K562 (cell line): Measurements from ENCODE around the gene MPRIP. TPM values are rescaled to one million over a fixed set of nuclear protein-coding genes. Genes with fewer than 3 reads are reported as not detected.

Source experiments
- ATAC-seq: fragments of 200-7000 bp; cut with Tn5 transposase; 3 replicates; pipeline ENCODE4 v1.9.1; 2020; ENCODE audit warnings: moderate library complexity
- BruUV-seq: library from RNA; stranded (reverse); fragments of 400-500 nt; replicated peaks from 2 replicates; lab custom pipeline; 2021; lab: Mats Ljungman, UMichigan
- CTCF ChIA-PET: fragments of 300-600 bp; formaldehyde crosslinking; extraction: SDS; loops from one replicate; lab custom pipeline; 2021; ENCODE audit warnings: low intra/inter-chr PET ratio; lab: Yijun Ruan, JAX
- POLR2A ChIA-PET: fragments of 300-600, 350-650 bp; sonication (Branson Sonifier 250); formaldehyde crosslinking; extraction: SDS; loops from one replicate; lab custom pipeline; 2021; ENCODE audit warnings: antibody characterized with exemption, inconsistent platforms; lab: Yijun Ruan, JAX
- DNase-seq, 4 experiments: peaks; one replicate each; pipeline versions ENCODE4 v3.0.0 to v3.0.0-alpha.2; 2011 to 2018; ENCODE audit warnings: low spot score in 3 of 4, mixed read lengths in 3 of 4; ENCODE audit errors: extremely low read depth in 1 of 4
- FAIRE-seq: peaks from 2 replicates; lab custom pipeline; 2011; peaks lifted over from hg19 to GRCh38; lab: Jason Lieb, UNC
- H2AFZ ChIP-seq: 2 replicates; pipeline ENCODE4 v1.6.0; 2011; ENCODE audit warnings: low read depth, low read length, control low read depth, inconsistent platforms
- H3K27ac ChIP-seq: fragments of 200-600 bp; 3 replicates; pipeline ENCODE4 v1.8.0; 2011; ENCODE audit warnings: low read depth, mild to moderate bottlenecking, control low read depth, inconsistent platforms, low read length, moderate library complexity, mixed read lengths; ENCODE audit errors: extremely low read depth
- H3K27me3 ChIP-seq, 2 experiments: fragments of 300-600 bp in 1 of 2; 2 replicates in 1 of 2; 3 replicates in 1 of 2; pipeline versions ENCODE4 v1.6.0 to v1.8.0; 2011; ENCODE audit warnings: inconsistent platforms in 2 of 2, low read length in 2 of 2, mild to moderate bottlenecking in 1 of 2, mixed read lengths in 1 of 2, moderate library complexity in 1 of 2; ENCODE audit not compliant: control insufficient read depth in 2 of 2, insufficient read depth in 2 of 2
- H3K36me3 ChIP-seq: fragments of 300-600 bp; 3 replicates; pipeline ENCODE4 v1.8.0; 2011; ENCODE audit warnings: mild to moderate bottlenecking, low read length, inconsistent platforms; ENCODE audit not compliant: control insufficient read depth, insufficient read depth
- H3K4me1 ChIP-seq, 2 experiments: fragments of 200-600 bp in 1 of 2; replicated peaks in 1 of 2; 2 replicates in 1 of 2; 3 replicates in 1 of 2; pipeline versions ENCODE4 v1.5.1 to v1.8.0; 2011; ENCODE audit warnings: inconsistent platforms in 2 of 2, low read length in 2 of 2, mild to moderate bottlenecking in 1 of 2, mixed read lengths in 1 of 2, moderate library complexity in 1 of 2; ENCODE audit not compliant: control insufficient read depth in 2 of 2, insufficient read depth in 2 of 2
- H3K4me2 ChIP-seq: 2 replicates; pipeline ENCODE4 v1.6.1; 2011; ENCODE audit warnings: low read length, control low read depth, inconsistent platforms, mixed read lengths; ENCODE audit not compliant: insufficient read depth
- H3K4me3 ChIP-seq: fragments of 200-600 bp; sonication (generic), shearing (Covaris generic); 2 replicates; pipeline ENCODE4 v1.5.1; 2016; ENCODE audit warnings: control low read depth, inconsistent platforms
- H3K79me2 ChIP-seq: fragments of 200-600 bp; 3 replicates; pipeline ENCODE4 v1.8.0; 2011; ENCODE audit warnings: low read length, inconsistent platforms; ENCODE audit not compliant: control insufficient read depth, insufficient read depth
- H3K9ac ChIP-seq, 2 experiments: 2 replicates each; pipeline versions ENCODE4 v1.6.0 to v1.6.1; 2011; ENCODE audit warnings: low read depth in 2 of 2, low read length in 2 of 2, control low read depth in 1 of 2, inconsistent platforms in 1 of 2, mild to moderate bottlenecking in 1 of 2, mixed read lengths in 1 of 2; ENCODE audit not compliant: insufficient read depth in 1 of 2
- H3K9me1 ChIP-seq: one replicate; pipeline ENCODE4 v1.6.0; 2011; ENCODE audit warnings: inconsistent platforms, mild to moderate bottlenecking, low read length, moderate library complexity; ENCODE audit not compliant: control insufficient read depth, insufficient read depth
- H3K9me3 ChIP-seq: replicated peaks from 2 replicates; pipeline ENCODE4 v1.5.1; 2011; ENCODE audit warnings: low read depth, low read length, inconsistent platforms; ENCODE audit not compliant: control insufficient read depth, insufficient read depth
- H4K20me1 ChIP-seq: replicated peaks from 2 replicates; pipeline ENCODE4 v1.6.1; 2011; ENCODE audit warnings: low read length, inconsistent platforms, mixed read lengths; ENCODE audit not compliant: control insufficient read depth, insufficient read depth
- BCLAF1 ChIP-seq, 2 experiments: fragments of 450-650 bp in 1 of 2; IDR thresholded peaks; 2 replicates each; pipeline ENCODE4 v1.6.1; 2011 to 2017; ENCODE audit warnings: low read depth in 2 of 2, antibody characterized with exemption in 1 of 2, borderline replicate concordance in 1 of 2, low read length in 1 of 2, mild to moderate bottlenecking in 1 of 2, mixed read lengths in 1 of 2; ENCODE audit not compliant: control insufficient read depth in 1 of 2
- BRD9 ChIP-seq: fragments of 450-650 bp; IDR thresholded peaks from 2 replicates; pipeline ENCODE4 v1.6.1; 2018; ENCODE audit warnings: low read depth; ENCODE audit not compliant: partially characterized antibody
- CBX2 ChIP-seq: fragments of 200-600 bp; sonication (generic); IDR thresholded peaks from one replicate; pipeline ENCODE4 v1.6.1; 2012; ENCODE audit warnings: mild to moderate bottlenecking, low read length, inconsistent platforms; ENCODE audit not compliant: insufficient read depth, poor library complexity, severe bottlenecking
- EHMT2 ChIP-seq: fragments of 450-650 bp; IDR thresholded peaks from 2 replicates; pipeline ENCODE4 v1.6.1; 2018; ENCODE audit warnings: antibody characterized with exemption
- HINFP ChIP-seq: fragments of 450-650 bp; conservative IDR thresholded peaks from 2 replicates; pipeline ENCODE4 v1.6.1; 2016; ENCODE audit warnings: missing genetic modification characterization, low read depth, mild to moderate bottlenecking, control low read depth, missing compliant biosample characterization
- HMGN3 ChIP-seq: IDR thresholded peaks from 2 replicates; pipeline ENCODE4 v1.6.1; 2011; ENCODE audit warnings: borderline replicate concordance, low read depth, mild to moderate bottlenecking, mixed read lengths, low read length; ENCODE audit not compliant: insufficient read length; ENCODE audit errors: extremely low read depth
- L3MBTL2 ChIP-seq: fragments of 450-650 bp; IDR thresholded peaks from 2 replicates; pipeline ENCODE4 v1.6.1; 2016; ENCODE audit warnings: mild to moderate bottlenecking, moderate library complexity
- MBD1 ChIP-seq: fragments of 250-450 bp; sonication (Bioruptor Pico); IDR thresholded peaks from 2 replicates; pipeline ENCODE4 v1.8.0; 2022; ENCODE audit warnings: inconsistent platforms
- MEF2D ChIP-seq: conservative IDR thresholded peaks from 2 replicates; pipeline ENCODE4 v1.6.1; 2016; ENCODE audit warnings: low read depth, missing genetic modification characterization, missing compliant biosample characterization
- NFXL1 ChIP-seq: fragments of 450-650 bp; formaldehyde crosslinking; IDR thresholded peaks from 2 replicates; pipeline ENCODE4 v1.4.0; 2021; ENCODE audit warnings: mild to moderate bottlenecking
- NR2C2 ChIP-seq, 2 experiments: fragments of 200-800 bp in 1 of 2; sonication (Bioruptor generic) in 1 of 2; sonication (generic) in 1 of 2; formaldehyde crosslinking in 1 of 2; IDR thresholded peaks; 2 replicates each; pipeline versions ENCODE4 v1.6.1 to v1.8.0; 2016 to 2022; ENCODE audit warnings: mild to moderate bottlenecking in 1 of 2, missing compliant biosample characterization in 1 of 2, missing genetic modification characterization in 1 of 2, missing genetic modification reagents in 1 of 2
- NR3C1 ChIP-seq: sonication (generic); formaldehyde crosslinking; IDR thresholded peaks from 2 replicates; pipeline ENCODE4 v1.8.1; 2022; ENCODE audit warnings: missing genetic modification reagents
- PTRF ChIP-seq: fragments of 450-650 bp; IDR thresholded peaks from 2 replicates; pipeline ENCODE4 v1.6.1; 2016; ENCODE audit warnings: mild to moderate bottlenecking, missing genetic modification characterization, missing compliant biosample characterization
- RHOXF2B ChIP-seq: fragments of 250-450 bp; sonication (Bioruptor Pico); conservative IDR thresholded peaks from 2 replicates; pipeline ENCODE4 v1.5.1; 2021
- TFAP4 ChIP-seq: sonication (generic); formaldehyde crosslinking; IDR thresholded peaks from 2 replicates; pipeline ENCODE4 v1.8.0; 2022; ENCODE audit warnings: missing genetic modification reagents, mild to moderate bottlenecking, moderate library complexity, borderline replicate concordance
- WGBS: fragments of 100-300 bp; shearing (Covaris generic); methylation state at CpG from one replicate; pipeline ENCODE4 v1.1.6; 2016; ENCODE audit warnings: low coverage, mixed read lengths; ENCODE audit not compliant: insufficient coverage; ENCODE audit errors: missing lambda C conversion rate; 5-methylcytosine and 5-hydroxymethylcytosine counted together
- in situ Hi-C: fragments of 300-500 bp; cut with MboI; formaldehyde crosslinking; loops from 4 replicates; pipeline ENCODE4 v1.15.0; 2018; ENCODE audit warnings: inconsistent platforms, mixed read lengths
- intact Hi-C: fragments of 100-400 bp; cut with micrococcal nuclease; formaldehyde crosslinking; loops from 2 replicates; pipeline ENCODE4 v1.14.2; 2022
- polyA plus RNA-seq, 8 experiments: library from polyadenylated mRNA; depleted of rRNA in 4 of 8; stranded (reverse) in 5 of 8; unstranded in 3 of 8; fragments of >200 nt; fragmentation: Nextera tagmentation in 2 of 8; fragmentation: Illumina TruSeq in 1 of 8; extraction: Ambion mirVana in 2 of 8; extraction: Trizol in 1 of 8; gene quantifications; 2 replicates each; pipeline versions ENCODE4 v1.2.1 to v1.2.3, GENCODE V29; 2011 to 2014; ENCODE audit warnings: inconsistent platforms in 1 of 8, missing spikeins in 1 of 8
- total RNA-seq, 7 experiments: library from RNA; depleted of rRNA in 6 of 7; stranded (reverse); fragments of >200 nt in 6 of 7; fragmentation: Illumina TruSeq in 2 of 7; extraction: Trizol in 2 of 7; gene quantifications; 2 replicates each; pipeline versions ENCODE4 v1.2.1 to v1.2.3, GENCODE V29; 2011 to 2021; ENCODE audit warnings: low replicate concordance in 1 of 7

The MPRIP gene
- total and polyA plus RNA-seq, 9 of the 15 experiments (the other 6 are each of a cell fraction or from before 2014, with no cell fraction given): 10.0 to 72.6 (median 30.1) TPM

DNA sequence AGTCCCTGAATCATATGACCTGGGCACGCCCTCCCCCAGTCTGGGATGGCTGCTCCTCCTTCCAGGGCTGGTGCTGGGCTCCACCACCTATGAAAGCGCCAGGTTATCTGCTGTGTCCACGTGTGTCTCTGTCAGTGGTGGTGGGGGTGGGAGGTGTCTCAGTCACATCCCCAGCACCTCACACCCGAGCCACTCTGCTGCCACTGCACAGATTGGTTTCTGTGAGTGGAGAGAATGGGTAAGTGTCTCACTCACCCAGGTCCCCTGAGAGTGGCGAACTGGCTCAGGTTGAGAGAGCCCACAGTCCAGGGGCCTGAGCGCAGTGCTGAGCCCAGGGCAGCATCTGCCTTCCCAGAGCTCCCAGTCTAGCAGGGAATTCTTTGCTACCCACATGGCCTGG is 84.9 kb downstream of the MPRIP start:
- FAIRE-seq (no peak), DNase-seq (no peak), ATAC-seq (no peak)
- Histone ChIP-seq H3K9me3 (no peaks in the 10 kb centered on the region), H4K20me1 (peaks cover 8% of the 10 kb centered on the region; the same call in 1 of the 2 replicates), H3K27ac (no peak overlapping the region), H3K4me1 (peaks cover 0 to 3% of the 10 kb centered on the region in 2 experiments; a peak in 1 of 5 replicates), H3K36me3 (0 out of 3 replicates have a peak, but pooled peaks cover 8% of the 10 kb centered on the region), H3K79me2 (no peaks in the 10 kb centered on the region), H3K9ac (no peak overlapping the region), H3K27me3 (no peaks in the 10 kb centered on the region), H3K9me1 (no peaks in the 10 kb centered on the region), H3K4me3 (no peak overlapping the region), H3K4me2 (no peak overlapping the region), H2AFZ (no peak overlapping the region)
- CTCF ChIA-PET: no interaction called here
- BruUV-seq: no TSS peak
- in situ Hi-C loops: loop anchor here (10.0 kb wide), 1 partner anchor 122 kb away; no protein-coding TSS in a partner anchor
- POLR2A ChIA-PET: no interaction called here
- WGBS: 73% methylated on average over 4 of the region's 6 CpGs
- intact Hi-C loops: no loop called here
- TF ChIP-seq BRD9: no peak
- TF ChIP-seq NFXL1 (CRISPR knock-in tag): no peak
- TF ChIP-seq L3MBTL2: no peak
- TF ChIP-seq RHOXF2B (CRISPR knock-in tag): no peak
- no peak for TF ChIP-seq NR3C1 (CRISPR knock-in tag)
- TF ChIP-seq NR2C2 (CRISPR knock-in tag; IDR thresholded peaks at IDR 0.05): no peak
- no peak for TF ChIP-seq NR2C2 (tag; IDR thresholded peaks at IDR 0.05)
- no peak for TF ChIP-seq MEF2D (tag)
- no peak for TF ChIP-seq TFAP4 (CRISPR knock-in tag)
- no peak for TF ChIP-seq HINFP (tag)
- TF ChIP-seq CBX2: no peak
- no peak for TF ChIP-seq HMGN3
- TF ChIP-seq MBD1 (CRISPR knock-in tag): no peak
- TF ChIP-seq EHMT2: no peak
- TF ChIP-seq PTRF (tag): no peak
- no peak for TF ChIP-seq BCLAF1 (IDR thresholded peaks at IDR 0.05; ENCODE audit: borderline replicate concordance in 1 of 2, control insufficient read depth in 1 of 2, low read depth in 2 of 2, low read length in 1 of 2)
